Measurements from ENCODE around the gene CTIF. TPM values are rescaled to one million over a fixed set of nuclear protein-coding genes. Genes with fewer than 3 reads are reported as not detected.

CTIF gene
- total RNA-seq, 1 donor from 2014 or later = 15.0 TPM

GRCh38 chr18:48828691-48829442 is 290.0 kb downstream of the CTIF start:
- FAIRE-seq (no peak), DNase-seq (ENCODE audit: low read depth) (no peak)
- no peak overlapping the region for H3K4me3 ChIP-seq (ENCODE audit: low read depth, low read length)
- H3K27me3 ChIP-seq (ENCODE audit: control insufficient read depth, insufficient read depth, low read length) = no peaks in the 10 kb centered on the region
- no peak for TF ChIP-seq CTCF (IDR thresholded peaks at IDR 0.05; ENCODE audit: insufficient read depth, low read length, severe bottlenecking)
- peaks cover 5% of the 10 kb centered on the region for H3K36me3 ChIP-seq (ENCODE audit: control insufficient read depth, insufficient read depth, low read length)

GRCh38 chr18:48829443-48830149 is 290.8 kb downstream of the CTIF start:
- DNase-seq (ENCODE audit: low read depth) = no peak
- Histone ChIP-seq H3K4me3 (ENCODE audit: low read depth, low read length) (no peak overlapping the region), H3K27me3 (ENCODE audit: control insufficient read depth, insufficient read depth, low read length) (no peaks in the 10 kb centered on the region), H3K36me3 (ENCODE audit: control insufficient read depth, insufficient read depth, low read length) (peaks cover 5% of the 10 kb centered on the region)
- no peak for TF ChIP-seq CTCF (IDR thresholded peaks at IDR 0.05; ENCODE audit: insufficient read depth, low read length, severe bottlenecking)
- no peak for FAIRE-seq

GRCh38 chr18:48831113-48831759 is 292.4 kb downstream of the CTIF start:
- no peak for DNase-seq (ENCODE audit: low read depth)
- TF ChIP-seq CTCF (IDR thresholded peaks at IDR 0.05; ENCODE audit: insufficient read depth, low read length, severe bottlenecking) = no peak

GRCh38 chr18:48831802-48832201 is 293.0 kb downstream of the CTIF start:
- FAIRE-seq (no peak), DNase-seq (ENCODE audit: low read depth) (no peak)
- no peak for TF ChIP-seq CTCF (IDR thresholded peaks at IDR 0.05; ENCODE audit: insufficient read depth, low read length, severe bottlenecking)
- Histone ChIP-seq H3K36me3 (ENCODE audit: control insufficient read depth, insufficient read depth, low read length) (peaks cover 5% of the 10 kb centered on the region), H3K4me3 (ENCODE audit: low read depth, low read length) (no peak overlapping the region), H3K27me3 (ENCODE audit: control insufficient read depth, insufficient read depth, low read length) (no peaks in the 10 kb centered on the region)

More at GRCh38 chr18:48831113-48831759, 292.4 kb downstream of the CTIF start:
- peaks cover 3% of the 10 kb centered on the region for H3K36me3 ChIP-seq (ENCODE audit: control insufficient read depth, insufficient read depth, low read length)
- H3K4me3 ChIP-seq (ENCODE audit: low read depth, low read length) = no peak overlapping the region
- H3K27me3 ChIP-seq (ENCODE audit: control insufficient read depth, insufficient read depth, low read length) = no peaks in the 10 kb centered on the region
- peak; percentile 32 for FAIRE-seq

- TF ChIP-seq CTCF (IDR thresholded peaks at IDR 0.05; ENCODE audit: insufficient read depth, low read length, severe bottlenecking) = no peak
- DNase-seq (ENCODE audit: low read depth) = peak; percentile 87
- Histone ChIP-seq H3K27me3 (ENCODE audit: control insufficient read depth, insufficient read depth, low read length) (no peaks in the 10 kb centered on the region), H3K4me3 (ENCODE audit: low read depth, low read length) (no peak overlapping the region), H3K36me3 (ENCODE audit: control insufficient read depth, insufficient read depth, low read length) (peaks cover 5% of the 10 kb centered on the region)
- FAIRE-seq = no peak
Observed at GRCh38 chr18:48832938-48833700, 294.3 kb downstream of the CTIF start.
